NB4 (cell line): ENCODE measurements around the gene ZMYM2.

Experiments used
- DNase-seq: peaks from one replicate; pipeline ENCODE4 v3.0.0; 2010; ENCODE audit warnings: low read depth
- H3K4me3 ChIP-seq: one replicate; pipeline ENCODE4 v1.5.1; 2011; ENCODE audit warnings: mild to moderate bottlenecking, low read depth, low read length, moderate library complexity
- MYC ChIP-seq: IDR thresholded peaks from 2 replicates; pipeline ENCODE4 v1.6.1; 2011; ENCODE audit warnings: low read depth, low read length
- POLR2A ChIP-seq: IDR thresholded peaks from 2 replicates; pipeline ENCODE4 v1.6.1; 2011; ENCODE audit warnings: mild to moderate bottlenecking; ENCODE audit not compliant: insufficient read length; ENCODE audit errors: extremely low read depth
- TF ChIP-seq, protein P1 (sequence below): IDR thresholded peaks from 2 replicates; pipeline ENCODE4 v1.6.1; 2011; ENCODE audit warnings: low read depth, low read length
- TF ChIP-seq, protein P2 (sequence below): IDR thresholded peaks from one replicate; pipeline ENCODE4 v1.5.1; 2012; ENCODE audit warnings: low read depth, low read length

ZMYM2 gene

DNA sequence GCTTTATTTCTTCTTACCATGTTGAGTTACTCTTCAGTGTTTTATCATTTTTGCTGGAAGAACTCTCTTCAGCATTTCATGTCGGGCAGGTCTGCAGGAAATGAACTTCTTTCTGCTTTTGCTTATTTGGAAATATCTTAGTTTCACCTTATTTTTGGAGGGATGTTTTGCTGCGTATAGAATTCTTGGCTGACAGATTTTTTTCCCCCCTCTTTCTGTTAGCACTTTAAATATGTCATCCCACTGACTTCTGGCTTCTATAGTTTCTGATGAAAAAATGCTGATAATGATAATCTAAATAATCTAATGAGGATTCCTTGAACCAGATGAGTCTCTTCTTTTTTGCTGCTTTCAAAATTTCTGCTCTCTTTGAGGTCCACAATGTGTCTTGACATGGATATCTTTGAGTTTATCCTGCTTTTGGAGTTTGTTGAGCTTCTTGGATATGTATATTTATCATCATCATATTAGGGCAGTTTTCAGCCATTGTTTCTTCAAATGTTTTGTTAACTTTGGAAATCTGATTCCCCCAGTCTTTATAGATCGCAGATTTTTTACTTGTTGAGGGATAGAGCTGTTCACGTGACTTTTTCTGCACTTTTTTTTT lies 20.4 kb downstream of the ZMYM2 start:
- no peak for DNase-seq
- TF ChIP-seq, protein P1, sequence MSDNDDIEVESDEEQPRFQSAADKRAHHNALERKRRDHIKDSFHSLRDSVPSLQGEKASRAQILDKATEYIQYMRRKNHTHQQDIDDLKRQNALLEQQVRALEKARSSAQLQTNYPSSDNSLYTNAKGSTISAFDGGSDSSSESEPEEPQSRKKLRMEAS, result no peak
- TF ChIP-seq, protein P2, sequence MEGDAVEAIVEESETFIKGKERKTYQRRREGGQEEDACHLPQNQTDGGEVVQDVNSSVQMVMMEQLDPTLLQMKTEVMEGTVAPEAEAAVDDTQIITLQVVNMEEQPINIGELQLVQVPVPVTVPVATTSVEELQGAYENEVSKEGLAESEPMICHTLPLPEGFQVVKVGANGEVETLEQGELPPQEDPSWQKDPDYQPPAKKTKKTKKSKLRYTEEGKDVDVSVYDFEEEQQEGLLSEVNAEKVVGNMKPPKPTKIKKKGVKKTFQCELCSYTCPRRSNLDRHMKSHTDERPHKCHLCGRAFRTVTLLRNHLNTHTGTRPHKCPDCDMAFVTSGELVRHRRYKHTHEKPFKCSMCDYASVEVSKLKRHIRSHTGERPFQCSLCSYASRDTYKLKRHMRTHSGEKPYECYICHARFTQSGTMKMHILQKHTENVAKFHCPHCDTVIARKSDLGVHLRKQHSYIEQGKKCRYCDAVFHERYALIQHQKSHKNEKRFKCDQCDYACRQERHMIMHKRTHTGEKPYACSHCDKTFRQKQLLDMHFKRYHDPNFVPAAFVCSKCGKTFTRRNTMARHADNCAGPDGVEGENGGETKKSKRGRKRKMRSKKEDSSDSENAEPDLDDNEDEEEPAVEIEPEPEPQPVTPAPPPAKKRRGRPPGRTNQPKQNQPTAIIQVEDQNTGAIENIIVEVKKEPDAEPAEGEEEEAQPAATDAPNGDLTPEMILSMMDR, result no peak
- no peak for TF ChIP-seq MYC
- no peak for TF ChIP-seq POLR2A
- no peak overlapping the region for H3K4me3 ChIP-seq

DNA sequence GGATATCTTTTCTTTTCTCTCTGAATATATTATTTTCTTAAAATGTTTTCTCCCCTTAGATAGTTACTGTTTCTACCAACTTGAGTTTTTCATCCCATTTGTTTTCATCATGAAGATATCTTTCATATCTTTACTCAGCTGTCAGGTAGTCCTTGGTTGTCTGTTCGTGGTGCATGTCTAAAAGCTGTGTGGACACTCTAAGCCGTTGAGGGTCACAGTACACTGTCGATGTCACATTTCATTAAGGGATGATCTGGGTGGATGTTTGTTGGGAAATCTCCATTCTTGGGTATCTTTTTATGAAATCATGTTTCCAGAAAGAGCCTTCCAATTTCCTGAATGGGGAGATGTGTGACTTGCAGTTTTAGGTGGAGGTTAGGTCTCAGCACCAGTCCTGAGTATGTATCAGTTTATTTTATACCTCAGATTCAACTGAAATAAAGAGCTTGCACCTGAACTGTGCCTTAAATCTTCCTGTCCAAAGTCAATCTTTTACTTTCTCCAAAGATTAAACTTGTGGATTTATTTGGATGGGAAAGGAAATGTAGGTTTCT lies 23.2 kb downstream of the ZMYM2 start:
- TF ChIP-seq, protein P1, result no peak
- TF ChIP-seq, protein P2, result no peak
- TF ChIP-seq MYC (no peak), POLR2A (no peak)
- peak; percentile 13 for DNase-seq
- no peak overlapping the region for H3K4me3 ChIP-seq

DNA sequence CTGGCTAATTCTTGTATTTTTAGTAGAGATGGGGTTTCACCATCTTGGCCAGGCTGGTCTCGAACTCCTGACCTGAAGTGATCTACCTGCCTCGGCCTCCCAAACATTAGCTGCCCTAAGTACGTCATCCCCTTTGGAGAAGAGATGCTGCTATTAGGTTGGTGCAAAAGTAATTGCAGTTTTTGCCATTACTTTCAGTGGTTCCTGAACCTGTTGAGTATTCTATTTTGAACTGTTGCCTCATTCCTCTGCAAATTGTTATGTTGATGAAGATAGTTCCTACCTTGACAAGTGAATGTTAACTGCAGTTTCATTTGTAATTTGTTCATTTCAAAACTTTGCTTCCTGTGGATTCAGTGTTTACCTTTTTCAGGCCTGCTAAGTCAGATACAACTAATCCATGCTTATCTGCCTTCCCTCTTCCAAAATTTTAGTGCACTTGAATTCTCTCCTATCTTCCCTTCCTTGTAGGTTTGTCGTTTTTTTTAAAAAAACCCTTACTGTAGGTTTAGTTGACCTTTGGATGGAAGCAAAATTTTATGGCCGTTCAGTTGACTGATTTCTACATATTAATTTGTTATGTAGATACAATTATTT lies 24.0 kb downstream of the ZMYM2 start:
- no peak overlapping the region for H3K4me3 ChIP-seq
- no peak for DNase-seq
- no peak for TF ChIP-seq POLR2A
- TF ChIP-seq, protein P1, result no peak
- TF ChIP-seq MYC, result no peak

DNA sequence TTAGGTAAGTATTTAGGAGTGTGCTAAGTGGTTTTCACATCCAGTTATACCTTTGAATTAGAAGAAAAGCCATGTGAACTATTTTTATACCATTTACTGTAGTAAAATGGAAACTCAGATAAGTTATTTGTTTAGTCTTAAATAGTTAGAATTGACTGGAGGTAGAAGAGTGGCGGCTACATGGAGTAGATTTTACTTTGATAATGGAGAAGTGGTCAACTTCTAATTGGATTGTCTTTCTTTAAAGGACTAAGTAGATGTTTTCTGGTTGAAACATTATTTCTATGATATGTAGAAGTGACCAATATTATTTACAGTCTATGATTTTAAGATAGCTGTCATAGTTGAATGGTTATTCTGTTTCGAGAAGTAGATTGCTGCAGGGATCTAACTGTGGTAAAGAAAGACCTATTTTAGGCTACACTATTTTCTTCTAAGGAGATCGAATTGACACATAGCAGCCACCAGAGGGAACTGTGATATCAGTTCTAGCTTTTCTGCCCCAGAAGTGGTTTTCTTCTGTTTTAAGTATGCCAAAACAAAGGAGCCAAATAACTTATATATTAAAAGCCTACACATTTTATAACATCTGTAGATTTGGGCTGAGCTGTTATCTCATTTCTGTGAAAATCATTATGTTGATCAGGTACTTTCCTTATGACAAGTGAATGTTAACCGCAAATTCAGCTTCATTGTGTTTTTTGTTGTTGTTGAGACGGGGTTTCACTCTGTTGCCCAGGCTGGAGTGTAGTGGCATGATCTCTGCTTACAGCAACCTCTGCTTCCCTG lies 26.1 kb downstream of the ZMYM2 start:
- TF ChIP-seq, protein P2, result peak; percentile 62
- no peak for TF ChIP-seq MYC
- peak; percentile 64 for DNase-seq
- H3K4me3 ChIP-seq, result no peak overlapping the region

DNA sequence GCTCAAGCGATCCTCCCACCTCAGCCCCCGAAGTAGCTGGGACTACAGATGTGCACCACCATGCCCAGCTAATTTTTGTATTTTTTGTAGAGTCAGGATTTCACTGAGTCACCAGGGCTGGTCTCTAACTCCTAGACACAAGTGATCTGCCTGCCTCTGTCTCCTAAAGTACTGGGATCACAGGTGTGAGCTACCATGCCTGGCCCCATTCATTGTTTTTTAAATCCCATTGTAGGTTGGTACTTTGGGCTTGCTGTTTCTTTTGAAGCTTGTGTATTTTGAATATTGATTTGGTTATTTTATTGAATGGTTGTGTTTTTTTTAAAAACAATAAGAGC lies 26.7 kb downstream of the ZMYM2 start:
- TF ChIP-seq, protein P1, result no peak
- TF ChIP-seq POLR2A, result no peak
- TF ChIP-seq, protein P2, result no peak
- TF ChIP-seq MYC, result no peak
- DNase-seq, result no peak
- no peak overlapping the region for H3K4me3 ChIP-seq

DNA sequence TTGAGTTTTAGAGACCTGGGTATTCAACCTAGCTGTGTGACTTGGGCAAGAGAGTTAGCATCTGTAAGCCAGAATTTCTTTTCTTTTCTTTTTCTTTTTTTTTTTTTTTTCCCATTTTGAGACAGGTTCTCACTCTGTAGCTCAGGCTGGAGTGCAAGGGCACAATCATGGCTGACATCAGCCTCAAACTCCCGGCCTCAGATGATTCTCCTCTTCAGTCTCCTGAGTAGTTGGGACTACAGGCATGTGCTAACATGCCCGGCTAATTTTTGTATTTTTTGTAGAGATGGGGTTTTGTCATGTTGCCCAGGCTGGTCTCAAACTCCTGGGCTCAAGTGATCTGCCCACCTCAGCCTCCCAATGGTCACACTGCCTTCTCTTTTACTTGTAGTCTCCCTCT lies 33.0 kb downstream of the ZMYM2 start:
- no peak for DNase-seq
- H3K4me3 ChIP-seq, result no peak overlapping the region
- TF ChIP-seq POLR2A (no peak), MYC (no peak)
- TF ChIP-seq, protein P2, result no peak
- TF ChIP-seq, protein P1, result no peak
